ENCODE data around the gene EIF3J.

The EIF3J gene

GRCh38 chr15:44595246-44595645 lies 58.3 kb downstream of the EIF3J start:
- DNase-seq (ENCODE audit: low read depth, low spot score) = no peak

- no peak for DNase-seq (ENCODE audit: low read depth, low spot score)
Observed at GRCh38 chr15:44595656-44596510, 58.9 kb downstream of the EIF3J start.

DNA sequence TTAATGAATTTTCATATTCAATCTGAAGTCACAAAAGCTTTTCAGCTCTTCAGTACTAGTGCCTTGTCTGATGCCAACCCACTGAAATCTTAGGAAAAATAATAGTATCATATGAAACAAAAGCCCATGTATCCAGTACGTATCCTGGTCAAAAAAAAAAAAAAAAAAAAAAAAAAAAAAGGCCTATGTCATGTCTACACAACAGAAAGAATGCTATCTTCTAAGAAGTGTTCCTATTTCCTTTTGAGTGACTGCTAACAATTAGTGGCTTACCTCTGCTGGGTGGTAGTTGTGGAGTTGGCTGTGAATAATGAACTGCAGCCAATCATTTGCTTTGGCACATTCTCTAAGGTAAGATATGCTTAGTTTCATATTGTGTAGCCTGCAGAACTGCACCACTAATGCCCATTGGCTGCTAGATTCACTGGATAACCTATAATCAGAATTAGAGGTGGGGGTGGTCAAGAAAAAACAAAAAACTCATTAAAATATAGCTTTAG lies 59.6 kb downstream of the EIF3J start:
- no peak for DNase-seq (ENCODE audit: low read depth, low spot score)

DNA sequence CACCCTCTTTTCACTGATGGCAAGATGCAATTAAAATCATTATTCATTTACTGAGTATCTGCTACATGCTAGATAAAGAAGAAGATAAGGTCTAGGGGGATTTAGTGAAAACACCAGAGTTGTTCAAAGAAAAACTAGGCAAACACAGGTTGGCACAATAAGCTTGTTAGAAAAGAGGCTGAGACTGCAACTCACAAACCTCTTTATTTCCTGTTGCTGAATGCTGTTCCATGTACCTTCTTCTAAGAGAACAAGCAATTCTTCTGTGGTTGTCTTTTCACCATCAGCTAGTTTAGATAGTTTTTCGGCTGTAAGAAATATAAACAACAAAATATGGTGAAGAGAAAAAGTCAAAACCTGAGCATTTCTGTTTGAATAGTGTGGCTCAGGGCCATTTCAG lies 61.1 kb downstream of the EIF3J start:
- DNase-seq (ENCODE audit: low read depth, low spot score) = no peak

GRCh38 chr15:44598892-44599291 lies 61.9 kb downstream of the EIF3J start:
- no peak for DNase-seq (ENCODE audit: low read depth, low spot score)

- no peak for DNase-seq (ENCODE audit: low read depth, low spot score)
Observed at GRCh38 chr15:44603126-44603525, 66.2 kb downstream of the EIF3J start.

DNA sequence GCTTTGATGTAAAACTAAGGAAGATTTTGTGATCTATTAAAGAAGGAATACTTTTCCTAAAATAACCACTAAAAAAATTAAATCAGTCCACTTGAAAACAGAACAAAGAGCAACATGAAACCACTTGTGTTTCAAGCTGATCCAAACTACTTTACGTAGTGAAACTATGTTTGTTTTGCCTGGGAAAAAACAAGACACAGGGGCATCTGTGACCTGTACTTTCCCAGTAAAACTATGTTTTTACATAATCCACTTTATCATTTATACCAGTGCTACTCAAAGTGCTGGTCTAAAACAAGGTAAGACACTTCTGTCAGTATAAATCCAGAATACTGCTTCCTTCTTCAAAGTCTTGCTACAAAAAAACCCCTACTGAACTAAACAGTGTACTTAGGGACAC lies 69.8 kb downstream of the EIF3J start:
- DNase-seq (ENCODE audit: low read depth, low spot score) = no peak

All from brain pericyte (primary cell).